GM12878 (cell line): ENCODE measurements around the gene CCBE1.

ENCODE experiments used
- CTCF ChIP-seq, 3 experiments: IDR thresholded peaks in 2 of 3; conservative IDR thresholded peaks in 1 of 3; 2 replicates each; pipeline ENCODE4 v1.5.1; 2011; ENCODE audit warnings: low read depth in 3 of 3, low read length in 3 of 3, mild to moderate bottlenecking in 3 of 3, control low read depth in 2 of 3, moderate library complexity in 2 of 3, inconsistent platforms in 1 of 3, mixed read lengths in 1 of 3; ENCODE audit not compliant: control insufficient read depth in 2 of 3, insufficient read depth in 1 of 3; ENCODE audit errors: extremely low read depth in 1 of 3
- ESRRA ChIP-seq: IDR thresholded peaks from 2 replicates; pipeline ENCODE4 v1.6.1; 2012; ENCODE audit warnings: mild to moderate bottlenecking, low read length, improper control_type of control experiment
- GATAD2B ChIP-seq: fragments of 450-650 bp; conservative IDR thresholded peaks from 2 replicates; pipeline ENCODE4 v1.6.1; 2017; ENCODE audit warnings: low read depth, mild to moderate bottlenecking, moderate library complexity
- HDAC2 ChIP-seq: fragments of 200-600 bp; sonication (generic); IDR thresholded peaks from 2 replicates; pipeline ENCODE4 v1.6.1; 2017
- POLR2A ChIP-seq: IDR thresholded peaks from 2 replicates; pipeline ENCODE4 v1.6.1; 2011; ENCODE audit warnings: low read depth, mild to moderate bottlenecking, low read length
- RCOR1 ChIP-seq: conservative IDR thresholded peaks from 2 replicates; pipeline ENCODE4 v1.6.1; 2012; ENCODE audit warnings: low read depth, low read length, improper control_type of control experiment
- ZSCAN29 ChIP-seq: fragments of 450-650 bp; IDR thresholded peaks from 2 replicates; pipeline ENCODE4 v1.6.1; 2017; ENCODE audit warnings: mild to moderate bottlenecking, moderate library complexity
- TF ChIP-seq, protein P1 (sequence below): IDR thresholded peaks from 2 replicates; pipeline ENCODE4 v1.6.1; 2012; ENCODE audit warnings: low read length, inconsistent platforms

DNA sequence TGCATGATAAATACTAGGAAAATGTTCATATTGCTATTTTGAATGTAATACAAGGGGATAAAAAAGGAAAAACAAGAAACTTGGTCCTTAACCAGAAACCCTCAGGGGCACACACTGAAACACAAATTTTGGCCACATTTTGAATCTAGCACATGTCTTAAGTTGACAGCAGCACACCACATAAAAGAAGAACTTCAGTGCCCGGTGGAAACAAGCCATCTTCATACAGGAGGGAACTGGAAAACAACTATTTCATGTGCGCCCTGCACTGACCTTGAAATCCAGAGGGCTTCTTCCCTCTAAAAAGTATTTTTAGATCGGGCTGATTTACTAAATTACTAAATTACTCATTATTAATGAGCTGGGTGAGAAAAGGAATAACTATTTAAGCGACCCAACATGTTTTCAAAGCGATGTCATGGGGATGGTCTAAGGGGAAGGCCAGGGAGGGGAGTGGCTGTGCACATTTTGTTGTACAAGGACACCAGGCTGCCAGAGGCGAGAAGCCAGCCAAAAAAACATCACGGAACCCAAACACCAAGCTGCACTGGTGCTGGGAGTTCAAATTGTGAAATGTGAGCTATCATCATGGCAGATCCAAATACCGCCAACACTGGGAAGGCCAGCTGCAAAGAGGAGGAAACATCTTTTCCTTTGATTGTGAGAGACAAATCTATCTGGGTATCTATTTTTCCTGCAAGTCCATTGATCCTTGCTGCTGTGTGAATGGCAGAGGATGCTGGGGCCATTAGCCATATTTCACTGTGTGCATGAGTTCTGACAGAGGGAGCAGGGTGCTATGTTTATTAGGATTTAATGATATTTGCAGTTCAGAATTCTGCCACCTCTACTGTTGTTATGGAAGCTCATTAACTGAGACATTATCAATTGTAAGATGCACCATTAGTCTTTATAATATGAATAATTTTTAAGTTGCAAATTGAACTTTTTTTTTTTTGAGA is 187.5 kb downstream of the CCBE1 start:
- TF ChIP-seq HDAC2 (no peak), RCOR1 (no peak), CTCF (IDR thresholded peaks at IDR 0.05 in 2 of 3, conservative IDR thresholded peaks at IDR 0.05 in 1 of 3; ENCODE audit: control insufficient read depth in 2 of 3, extremely low read depth in 1 of 3, insufficient read depth in 1 of 3, low read depth in 3 of 3, low read length in 3 of 3) (no peak), GATAD2B (no peak), ZSCAN29 (no peak), ESRRA (no peak), POLR2A (no peak)
- TF ChIP-seq, protein P1, sequence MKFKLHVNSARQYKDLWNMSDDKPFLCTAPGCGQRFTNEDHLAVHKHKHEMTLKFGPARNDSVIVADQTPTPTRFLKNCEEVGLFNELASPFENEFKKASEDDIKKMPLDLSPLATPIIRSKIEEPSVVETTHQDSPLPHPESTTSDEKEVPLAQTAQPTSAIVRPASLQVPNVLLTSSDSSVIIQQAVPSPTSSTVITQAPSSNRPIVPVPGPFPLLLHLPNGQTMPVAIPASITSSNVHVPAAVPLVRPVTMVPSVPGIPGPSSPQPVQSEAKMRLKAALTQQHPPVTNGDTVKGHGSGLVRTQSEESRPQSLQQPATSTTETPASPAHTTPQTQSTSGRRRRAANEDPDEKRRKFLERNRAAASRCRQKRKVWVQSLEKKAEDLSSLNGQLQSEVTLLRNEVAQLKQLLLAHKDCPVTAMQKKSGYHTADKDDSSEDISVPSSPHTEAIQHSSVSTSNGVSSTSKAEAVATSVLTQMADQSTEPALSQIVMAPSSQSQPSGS: no peak
